Measurements from ENCODE around the gene LZTS2.

DNA sequence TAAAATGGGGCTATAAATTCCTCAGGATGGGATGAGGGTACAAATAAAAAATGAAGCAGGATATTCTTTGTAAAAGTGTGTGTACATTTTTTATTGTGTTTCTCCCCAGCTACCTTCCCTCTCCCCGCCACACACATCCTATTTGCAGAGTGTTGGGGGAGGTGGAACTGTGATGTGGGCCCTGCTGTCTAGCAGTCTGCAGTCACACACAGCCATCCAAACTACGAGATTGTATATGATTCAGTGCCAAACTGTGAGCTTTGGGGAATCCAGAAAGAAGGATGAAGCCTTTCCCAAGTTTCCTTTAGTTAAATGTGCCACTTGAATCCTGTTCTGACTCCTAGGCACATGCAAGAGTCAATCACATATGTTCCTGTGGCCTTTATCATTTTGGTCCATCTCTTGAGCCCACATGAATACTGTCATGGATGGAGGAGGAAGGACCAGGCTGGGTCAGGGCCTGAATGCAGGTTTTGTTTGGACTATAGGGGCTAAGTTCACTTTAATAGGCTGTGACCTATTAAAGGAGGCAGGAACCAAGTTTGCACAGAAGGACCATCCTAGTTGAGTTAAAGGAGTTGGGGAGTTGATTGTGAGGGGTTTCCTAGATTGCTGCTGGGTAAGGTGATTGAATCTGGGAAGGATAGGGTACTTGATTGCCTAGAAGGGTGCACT, 31.4 kb upstream of the LZTS2 start:
- TF ChIP-seq POLR2AphosphoS5 (IDR thresholded peaks at IDR 0.05), result no peak
- TF ChIP-seq, protein P1, sequence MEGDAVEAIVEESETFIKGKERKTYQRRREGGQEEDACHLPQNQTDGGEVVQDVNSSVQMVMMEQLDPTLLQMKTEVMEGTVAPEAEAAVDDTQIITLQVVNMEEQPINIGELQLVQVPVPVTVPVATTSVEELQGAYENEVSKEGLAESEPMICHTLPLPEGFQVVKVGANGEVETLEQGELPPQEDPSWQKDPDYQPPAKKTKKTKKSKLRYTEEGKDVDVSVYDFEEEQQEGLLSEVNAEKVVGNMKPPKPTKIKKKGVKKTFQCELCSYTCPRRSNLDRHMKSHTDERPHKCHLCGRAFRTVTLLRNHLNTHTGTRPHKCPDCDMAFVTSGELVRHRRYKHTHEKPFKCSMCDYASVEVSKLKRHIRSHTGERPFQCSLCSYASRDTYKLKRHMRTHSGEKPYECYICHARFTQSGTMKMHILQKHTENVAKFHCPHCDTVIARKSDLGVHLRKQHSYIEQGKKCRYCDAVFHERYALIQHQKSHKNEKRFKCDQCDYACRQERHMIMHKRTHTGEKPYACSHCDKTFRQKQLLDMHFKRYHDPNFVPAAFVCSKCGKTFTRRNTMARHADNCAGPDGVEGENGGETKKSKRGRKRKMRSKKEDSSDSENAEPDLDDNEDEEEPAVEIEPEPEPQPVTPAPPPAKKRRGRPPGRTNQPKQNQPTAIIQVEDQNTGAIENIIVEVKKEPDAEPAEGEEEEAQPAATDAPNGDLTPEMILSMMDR (IDR thresholded peaks at IDR 0.05 in 8 of 11, conservative IDR thresholded peaks at IDR 0.05 in 3 of 11), result no peak
